ENCODE measurements around the gene RPS6KA4.
"Not testable (repeated sequence)": the region's sequence is repeated elsewhere in the genome, so short reads cannot be mapped to it uniquely, and the experiment has no call there.

The RPS6KA4 gene

DNA sequence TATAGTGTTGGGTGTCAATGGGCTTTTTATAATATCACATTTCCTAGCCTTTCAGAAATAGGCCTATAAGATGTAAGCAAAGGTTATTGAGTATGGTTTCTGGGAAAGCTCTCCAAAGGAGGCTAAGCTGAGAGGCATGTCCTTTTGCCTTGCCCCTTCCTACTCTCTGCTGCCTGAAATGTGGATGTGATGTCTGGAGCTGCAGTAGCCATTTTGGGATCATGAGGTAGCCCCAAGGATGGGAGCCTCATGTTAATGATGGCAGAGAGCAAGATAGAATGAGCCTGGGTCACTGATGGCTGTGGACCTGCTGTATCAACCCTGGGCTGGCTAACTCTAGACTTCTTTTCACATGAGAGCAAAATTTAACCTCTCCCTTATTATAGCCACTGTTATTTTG is 29.0 kb downstream of the RPS6KA4 start:
- no peak for DNase-seq (ENCODE audit: low spot score)

DNA sequence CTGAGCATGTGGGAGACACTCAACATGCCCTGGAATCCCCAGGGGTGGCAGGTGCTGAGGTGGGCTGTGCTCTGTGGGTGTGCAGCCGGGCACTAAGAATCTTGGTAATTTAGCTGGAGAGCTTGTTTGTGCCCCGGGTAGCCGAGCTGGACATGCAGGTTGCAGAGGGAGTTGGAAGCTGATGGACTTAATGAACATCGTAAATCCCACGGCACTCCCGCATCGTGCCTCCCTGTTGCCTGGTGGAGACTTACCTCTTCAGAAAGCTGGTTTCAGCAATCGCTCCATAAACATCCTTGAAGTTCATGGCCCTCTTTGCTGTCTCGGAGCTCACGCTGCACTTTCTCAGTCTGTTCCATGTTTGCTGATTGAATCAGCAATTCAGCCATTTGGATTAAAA is 29.9 kb downstream of the RPS6KA4 start:
- no peak for DNase-seq (ENCODE audit: low spot score)

DNA sequence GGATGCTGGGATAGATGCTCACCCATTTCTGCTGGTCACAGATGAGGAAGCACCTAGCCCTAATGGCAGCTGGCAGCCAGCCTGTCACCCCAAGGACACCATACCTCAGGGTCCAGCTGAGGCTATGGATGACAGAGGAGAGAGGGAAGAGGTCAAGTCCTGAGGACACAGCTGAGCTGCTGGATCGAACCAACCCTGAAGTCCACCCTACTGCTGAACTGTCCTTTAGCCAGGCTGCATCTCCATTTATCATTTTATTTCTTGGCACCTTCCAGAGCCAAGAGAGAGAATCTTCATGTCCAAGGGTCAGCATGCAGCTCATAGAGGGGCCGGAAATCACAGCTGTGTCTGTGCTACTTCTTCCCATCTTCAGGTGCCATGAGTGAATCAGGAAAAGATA is 30.9 kb downstream of the RPS6KA4 start:
- DNase-seq (ENCODE audit: low spot score): no peak

DNA sequence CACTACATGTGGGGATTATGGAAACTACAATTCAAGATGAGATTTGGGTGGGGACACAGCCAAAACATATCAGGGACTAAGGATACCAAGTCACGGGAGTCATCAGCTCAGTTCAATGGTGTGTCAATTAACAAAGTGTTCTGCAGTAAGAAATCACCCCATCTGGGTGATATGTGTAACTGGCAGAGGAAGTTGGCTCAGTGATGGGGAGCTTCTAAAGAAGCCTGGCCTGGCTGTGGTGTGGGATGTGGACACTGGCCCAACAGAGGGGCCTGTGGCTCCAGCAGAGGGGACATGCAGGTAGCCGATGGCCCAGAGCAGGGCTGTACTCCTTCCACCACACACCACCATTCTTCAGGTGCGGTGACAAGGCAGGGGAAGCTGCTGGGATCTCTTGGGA is 31.6 kb downstream of the RPS6KA4 start:
- no peak for DNase-seq (ENCODE audit: low spot score)

DNA sequence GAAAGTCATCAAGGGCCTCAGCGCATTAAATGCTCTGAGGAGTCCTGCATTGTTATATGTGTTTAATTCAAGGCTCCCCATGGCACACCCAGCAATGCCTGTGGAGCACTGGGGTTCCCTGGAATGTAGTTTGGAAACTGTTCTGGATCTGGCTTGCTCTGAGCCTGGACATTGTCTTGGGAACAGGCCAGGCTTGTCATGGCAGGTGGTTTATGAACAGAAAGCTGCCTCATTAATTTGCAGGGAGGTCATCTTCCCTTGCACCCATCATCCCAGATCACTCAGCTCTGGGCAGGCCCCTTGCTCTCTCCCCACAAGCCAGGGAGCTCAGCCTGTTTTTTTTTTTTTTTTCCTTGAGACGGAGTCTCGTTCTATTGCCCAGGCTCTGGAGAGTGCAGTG is 32.9 kb downstream of the RPS6KA4 start:
- DNase-seq (ENCODE audit: low spot score): no peak

DNA sequence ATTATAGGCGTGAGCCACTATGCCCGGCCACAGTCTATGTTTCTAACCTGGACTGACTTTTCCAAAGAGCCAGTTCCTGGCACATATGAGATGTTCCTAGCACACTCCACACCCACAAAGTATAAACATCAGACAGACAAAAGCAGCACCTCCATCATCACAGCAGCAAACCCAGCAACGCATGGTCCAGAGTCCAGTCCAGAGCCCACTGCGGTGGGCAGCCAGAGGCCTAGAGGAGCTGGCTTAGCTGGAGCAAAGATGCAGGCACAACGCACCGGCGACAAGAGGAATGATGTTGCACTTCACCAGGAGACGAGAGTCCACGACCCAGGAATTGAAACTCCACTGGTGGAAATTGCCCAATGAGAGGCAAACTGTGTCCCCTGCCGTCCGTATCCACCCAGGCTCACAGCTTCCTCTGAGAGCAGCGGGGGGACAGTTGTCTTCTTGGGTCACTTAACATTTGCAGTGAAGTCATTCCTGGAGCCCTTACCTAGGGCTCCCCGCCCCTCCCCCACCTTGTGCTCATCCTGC is 36.6 kb downstream of the RPS6KA4 start:
- DNase-seq (ENCODE audit: low spot score): no peak

DNA sequence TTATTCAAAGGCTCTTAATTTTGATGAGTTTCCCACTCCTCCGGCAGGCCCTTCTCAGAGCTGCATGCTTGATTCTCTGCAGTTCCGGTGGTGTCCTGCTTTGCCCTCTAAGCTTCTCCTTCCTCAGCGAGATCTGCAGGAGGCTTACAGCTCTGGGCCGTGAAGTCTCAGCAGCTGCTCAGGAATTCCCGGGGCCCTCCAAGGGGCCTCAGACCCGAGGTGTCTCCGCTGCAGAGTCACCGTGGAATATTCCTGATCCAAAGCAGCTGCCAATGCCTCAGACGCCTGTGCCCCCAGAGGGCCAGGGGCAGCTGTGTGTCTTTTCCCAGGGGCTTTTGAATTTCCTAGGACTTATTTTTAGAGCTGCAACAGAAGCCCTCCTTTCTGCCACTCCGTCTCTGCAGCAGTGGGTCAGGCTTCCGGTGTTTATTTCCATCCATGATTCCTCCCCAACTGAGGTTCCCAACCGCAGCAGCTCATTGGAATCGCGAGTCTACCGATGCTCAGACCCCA is 37.2 kb downstream of the RPS6KA4 start:
- no peak for DNase-seq (ENCODE audit: low spot score)

DNA sequence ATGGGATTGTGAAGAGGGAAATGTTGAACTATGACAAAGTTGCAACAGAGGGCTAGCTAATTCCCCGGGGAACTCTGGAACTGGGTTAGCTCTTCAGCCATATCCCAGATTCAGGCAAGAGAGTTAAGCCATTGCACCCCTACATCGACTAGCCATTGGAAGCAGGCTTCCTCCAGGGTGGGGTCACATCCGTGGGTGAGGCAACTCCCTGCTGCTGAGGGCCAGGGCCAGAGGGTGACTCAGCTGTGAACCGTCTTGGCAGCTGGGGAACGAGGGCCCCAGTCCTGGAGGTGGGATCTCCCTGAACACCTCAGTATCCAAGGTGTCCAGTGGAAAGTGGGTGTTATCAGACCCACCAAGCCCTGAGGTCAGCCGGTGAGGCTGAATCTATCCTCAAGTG is 41.1 kb downstream of the RPS6KA4 start:
- no peak for DNase-seq (ENCODE audit: low spot score)

DNA sequence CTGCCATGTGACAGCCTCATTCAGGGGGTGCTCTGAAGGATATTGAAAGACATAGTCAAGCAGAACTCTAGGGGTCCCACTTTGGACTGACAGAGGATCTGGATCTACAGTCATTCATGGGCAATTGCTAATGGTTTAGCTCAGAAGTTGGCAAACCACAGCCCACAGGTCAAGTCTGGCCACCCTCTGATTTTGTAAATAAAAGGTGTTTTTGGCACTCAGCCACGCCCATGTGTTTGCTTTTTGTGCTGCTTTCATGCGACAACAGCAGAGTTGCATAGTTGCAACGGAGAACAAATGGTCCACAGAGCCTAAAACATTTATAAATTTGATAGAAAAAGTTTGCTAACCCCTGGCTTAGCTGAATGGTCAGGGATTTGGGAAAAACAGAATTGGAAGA is 41.7 kb downstream of the RPS6KA4 start:
- DNase-seq (ENCODE audit: low spot score): no peak

DNA sequence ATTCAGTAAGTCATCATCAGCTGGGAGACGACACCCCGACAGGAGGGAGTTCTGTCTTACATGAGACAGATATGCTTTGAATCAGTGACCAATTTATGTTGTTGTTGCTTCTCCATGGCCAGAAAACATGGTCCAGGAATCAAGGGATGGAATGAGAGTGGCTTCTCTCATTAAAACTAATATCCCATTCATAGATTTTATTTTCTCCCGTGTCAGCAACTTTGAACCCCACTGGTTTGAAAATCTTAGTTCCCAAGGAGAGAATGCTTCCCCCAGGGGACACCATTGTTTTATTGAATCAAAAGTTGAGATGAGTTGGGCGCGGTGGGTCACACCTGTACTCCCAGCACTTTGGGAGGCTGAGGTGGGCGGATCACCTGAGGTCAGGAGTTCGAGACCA is 42.8 kb downstream of the RPS6KA4 start:
- DNase-seq (ENCODE audit: low spot score): no peak

DNA sequence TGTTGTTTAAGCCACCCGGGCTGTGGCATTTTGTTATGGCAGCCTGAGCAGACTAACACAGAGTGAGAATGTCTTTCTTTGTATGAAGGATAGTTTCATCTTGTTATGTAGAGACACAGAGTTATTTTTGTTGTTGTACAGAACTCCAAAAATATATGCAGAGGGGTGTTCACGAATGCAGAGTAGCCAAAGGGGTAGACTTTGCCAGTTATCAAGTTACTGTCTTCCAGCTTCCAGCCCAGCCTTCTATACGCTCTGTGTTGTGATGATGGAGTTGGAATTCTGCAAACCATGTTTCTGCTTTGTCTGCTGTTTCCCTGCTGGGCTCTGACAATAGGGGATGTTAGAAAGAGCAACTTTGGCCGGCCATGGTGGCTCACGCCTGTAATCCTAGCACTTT is 44.1 kb downstream of the RPS6KA4 start:
- no peak for DNase-seq (ENCODE audit: low spot score)

DNA sequence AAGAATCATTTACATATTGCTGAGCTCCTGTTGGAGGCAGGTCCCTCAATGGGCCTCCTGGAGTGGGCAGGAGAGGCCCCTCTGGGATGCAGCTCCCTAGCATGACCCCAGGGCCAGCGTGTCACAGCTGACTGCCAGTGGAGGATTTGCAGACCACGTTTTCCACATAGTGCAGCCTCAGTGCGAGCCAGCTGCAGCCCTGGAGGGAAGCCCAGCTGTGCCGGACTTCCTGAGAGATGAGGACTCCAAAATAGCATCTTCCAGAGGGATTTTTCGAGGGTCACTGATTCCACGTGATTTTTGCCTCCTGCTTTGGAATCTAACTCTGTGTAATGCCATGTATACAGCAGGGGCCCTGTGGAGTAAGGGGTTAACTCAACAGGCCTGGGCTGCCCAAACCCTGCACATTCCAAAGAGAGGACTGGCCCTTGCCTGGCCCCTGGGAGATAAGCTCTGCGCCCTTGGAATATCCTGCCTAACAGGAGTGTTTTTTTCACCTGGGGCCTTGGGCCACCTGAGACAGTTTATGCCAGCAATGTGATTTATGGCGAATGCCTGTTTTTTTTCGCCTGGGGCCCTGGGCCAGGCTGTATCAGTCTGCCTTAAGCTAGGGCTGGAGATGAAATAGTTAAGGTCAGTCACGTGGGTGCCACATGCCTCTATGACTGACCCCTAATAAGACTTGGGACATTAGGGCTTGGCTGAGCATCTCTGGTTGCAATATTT is 47.4 kb downstream of the RPS6KA4 start:
- no peak for DNase-seq (ENCODE audit: low spot score)

DNA sequence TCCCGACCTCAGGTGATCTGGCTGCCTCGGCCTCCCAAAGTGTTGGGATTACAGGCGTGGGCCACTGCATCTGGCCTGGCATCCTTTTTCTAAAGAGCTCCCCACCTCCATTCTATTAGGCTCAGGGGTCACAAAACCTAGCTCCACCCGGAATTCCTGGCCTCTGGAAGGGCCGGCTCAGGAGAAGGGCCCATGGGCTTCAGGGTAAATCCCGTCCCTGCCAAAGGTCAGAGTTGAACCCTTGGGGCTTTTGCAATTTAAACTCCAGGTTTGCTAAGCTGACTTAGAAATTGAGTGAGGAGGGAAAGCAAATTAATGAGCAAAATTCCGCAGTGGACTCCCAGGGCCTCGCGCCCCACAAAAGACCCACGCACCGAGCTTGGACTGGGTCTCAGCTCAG is 48.3 kb downstream of the RPS6KA4 start:
- DNase-seq (ENCODE audit: low spot score): no peak

DNA sequence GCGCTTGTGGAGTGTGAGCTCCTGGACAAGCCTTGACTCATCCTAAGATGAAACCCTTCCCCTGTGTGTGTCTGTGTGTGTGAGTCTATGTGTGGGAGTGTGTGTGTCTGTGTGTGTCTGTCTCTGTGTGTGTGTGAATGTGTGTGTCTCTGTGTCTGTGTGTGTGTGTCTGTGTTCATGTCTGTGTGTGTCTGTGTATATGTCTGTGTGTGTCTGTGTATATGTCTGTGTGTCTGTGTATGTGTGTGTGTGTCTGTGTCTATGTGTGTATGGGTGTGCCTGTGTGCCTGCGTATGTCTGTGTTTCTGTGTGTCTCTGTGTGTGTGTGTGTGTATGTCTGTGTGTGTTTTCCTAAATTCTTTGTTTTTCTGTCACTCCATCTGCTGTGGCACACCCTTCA is 48.7 kb downstream of the RPS6KA4 start:
- DNase-seq (ENCODE audit: low spot score): no peak

DNA sequence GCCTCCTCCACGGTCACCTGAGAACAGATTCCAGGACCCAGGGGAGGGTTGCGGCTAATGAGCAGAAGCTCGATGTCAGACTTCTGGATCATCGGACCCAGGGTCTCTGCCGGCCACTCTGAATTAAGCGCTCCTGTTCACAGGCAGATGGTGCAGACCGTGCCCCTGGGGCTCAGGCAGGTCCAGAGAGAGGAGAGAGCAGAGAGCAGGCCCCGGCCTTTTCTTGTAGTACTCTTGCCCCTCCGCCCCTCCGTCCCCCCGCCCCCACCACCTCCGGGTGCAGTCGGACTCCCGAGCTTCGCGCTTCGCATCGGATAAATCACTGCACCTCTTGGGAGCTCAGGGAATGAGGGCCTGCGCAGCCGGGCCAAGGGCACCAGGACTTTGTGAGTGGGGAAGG is 50.3 kb downstream of the RPS6KA4 start:
- DNase-seq (ENCODE audit: low spot score): no peak

DNA sequence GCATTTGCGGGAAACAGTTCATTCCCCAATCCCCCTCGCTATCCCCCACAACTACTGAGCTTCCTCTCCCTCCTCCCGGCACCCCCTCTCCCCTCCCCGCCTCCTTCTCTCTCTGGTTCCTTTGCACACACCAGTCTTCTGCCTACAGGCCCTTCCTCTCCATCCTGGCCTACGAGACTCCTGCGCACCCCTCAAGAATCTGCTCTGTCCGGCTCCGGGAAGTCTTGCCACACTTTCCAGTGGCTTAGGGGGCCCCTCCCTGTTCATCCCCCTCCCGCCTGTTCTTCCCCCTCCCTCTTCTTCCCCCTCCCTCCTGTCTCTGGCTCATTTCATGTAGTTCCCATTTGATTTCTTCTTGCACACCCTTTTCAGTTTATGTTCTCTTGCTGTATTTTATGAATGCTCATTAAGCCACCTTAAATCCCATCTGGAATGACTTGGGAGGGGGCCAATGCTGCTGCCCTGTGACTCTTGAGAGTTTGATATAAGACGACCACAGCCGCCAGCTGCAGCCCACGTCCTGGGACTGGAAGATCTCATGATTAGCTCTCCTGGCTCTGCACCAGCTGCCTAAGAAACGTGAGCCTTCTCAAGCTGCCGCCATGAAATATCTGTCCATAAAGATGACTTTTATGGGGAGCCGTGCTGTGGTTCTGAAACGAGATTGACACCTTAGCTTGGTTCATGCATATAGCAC is 50.9 kb downstream of the RPS6KA4 start:
- DNase-seq (ENCODE audit: low spot score): no peak

DNA sequence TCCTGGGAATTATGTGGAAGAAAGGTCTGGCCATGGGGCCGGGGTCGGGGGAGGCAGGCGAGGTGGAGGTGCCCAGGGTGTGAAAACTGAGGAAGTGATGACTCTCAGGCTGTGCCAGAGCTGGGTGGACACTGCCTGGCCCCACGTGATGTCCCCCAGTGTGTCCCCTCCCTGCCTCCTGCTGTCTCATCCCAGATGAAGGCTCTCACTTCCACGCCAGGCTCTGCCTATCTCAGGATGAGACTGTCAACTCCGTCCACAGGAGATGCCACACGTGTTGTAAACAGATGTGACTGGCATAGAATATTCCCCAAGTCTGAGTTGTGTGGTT is 51.4 kb downstream of the RPS6KA4 start:
- no peak for DNase-seq (ENCODE audit: low spot score)

DNA sequence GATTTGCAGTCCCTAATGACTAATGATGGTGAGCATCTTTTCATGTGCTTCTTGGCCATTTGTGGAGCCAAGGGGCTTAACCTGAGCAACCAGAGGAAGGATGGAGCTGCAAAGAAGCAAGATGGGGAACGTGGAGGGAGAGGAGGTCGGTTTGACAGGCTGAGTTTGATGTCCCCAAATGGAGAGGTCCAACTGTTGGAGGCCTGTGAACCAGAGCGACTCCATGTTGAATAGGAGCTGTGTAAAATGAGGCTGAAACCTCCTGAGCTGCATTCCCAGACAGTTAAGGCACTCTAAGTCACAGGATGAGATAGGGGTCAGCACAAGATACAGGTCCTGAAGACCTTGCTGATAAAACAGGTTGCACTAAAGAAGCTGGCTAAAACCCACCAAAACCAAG is 54.5 kb downstream of the RPS6KA4 start:
- no peak for DNase-seq (ENCODE audit: low spot score)

DNA sequence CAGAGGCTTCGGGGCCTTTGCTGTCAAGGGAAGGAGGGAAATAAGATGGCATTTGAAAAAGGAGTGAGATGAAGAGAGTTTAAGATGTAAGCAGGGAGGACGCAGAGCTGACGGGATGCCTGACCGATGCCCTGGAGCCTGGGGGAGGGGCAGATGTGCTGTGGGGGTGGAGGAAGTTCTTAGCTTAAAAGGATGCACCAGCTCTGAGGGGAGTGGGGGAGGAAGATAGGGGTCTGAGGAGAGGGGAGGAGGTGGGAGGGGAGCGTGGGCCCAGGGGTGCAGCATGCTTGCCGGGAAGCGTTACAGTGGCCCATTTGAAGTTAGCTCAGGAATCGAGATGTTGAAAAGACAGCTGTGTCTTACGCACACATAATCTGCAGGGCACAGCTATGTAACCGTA is 56.3 kb downstream of the RPS6KA4 start:
- no peak for DNase-seq (ENCODE audit: low spot score)

DNA sequence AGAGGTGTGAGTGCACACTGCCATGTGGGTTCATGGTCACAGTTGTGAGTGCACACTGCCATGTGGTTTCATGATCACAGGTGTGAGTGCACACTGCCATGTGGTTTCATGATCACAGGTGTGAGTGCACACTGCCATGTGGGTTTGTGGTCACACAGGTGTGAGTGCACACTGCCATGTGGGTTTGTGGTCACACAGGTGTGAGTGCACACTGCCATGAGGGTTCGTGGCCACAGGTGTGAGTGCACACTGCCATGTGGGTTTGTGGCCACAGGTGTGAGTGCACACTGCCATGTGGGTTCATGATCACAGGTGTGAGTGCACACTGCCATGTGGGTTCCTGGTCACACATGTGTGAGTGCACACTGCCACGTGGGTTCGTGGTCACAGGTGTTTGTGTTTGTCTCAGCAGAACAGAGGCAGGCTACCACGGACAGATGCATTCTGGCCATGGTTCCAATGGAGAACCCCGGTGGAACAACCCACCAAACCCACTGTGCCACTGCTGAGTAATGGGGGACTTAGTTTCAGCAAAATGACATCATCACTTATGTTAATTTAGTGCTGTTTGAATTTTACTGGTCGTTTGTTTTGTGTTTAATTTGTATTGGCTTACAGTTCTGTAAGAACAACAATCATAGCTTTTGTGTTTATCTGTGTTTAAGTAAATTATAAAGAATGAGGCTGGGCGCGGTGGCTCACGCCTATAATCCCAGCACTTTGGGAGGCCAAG is 57.2 kb downstream of the RPS6KA4 start:
- DNase-seq (ENCODE audit: low spot score): no peak

DNA sequence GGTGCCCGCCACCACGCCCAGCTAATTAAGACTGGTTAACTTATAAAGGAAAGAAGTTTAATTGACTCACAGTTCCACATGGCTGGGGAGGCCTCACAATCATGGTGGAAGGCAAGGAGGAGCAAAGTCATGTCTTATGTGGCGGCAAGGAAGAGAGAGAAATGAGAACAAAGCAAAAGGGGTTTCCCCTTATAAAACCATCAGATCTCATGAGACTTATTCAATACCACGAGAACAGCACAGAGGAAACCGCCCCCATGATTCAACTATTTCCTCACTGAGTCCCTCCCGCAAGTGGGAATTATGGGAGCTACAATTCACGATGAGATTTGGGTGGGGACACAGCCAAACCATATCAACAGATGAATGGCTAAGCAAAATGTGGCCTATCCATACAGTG is 59.3 kb downstream of the RPS6KA4 start:
- not testable (repeated sequence) for DNase-seq (ENCODE audit: low spot score)

DNA sequence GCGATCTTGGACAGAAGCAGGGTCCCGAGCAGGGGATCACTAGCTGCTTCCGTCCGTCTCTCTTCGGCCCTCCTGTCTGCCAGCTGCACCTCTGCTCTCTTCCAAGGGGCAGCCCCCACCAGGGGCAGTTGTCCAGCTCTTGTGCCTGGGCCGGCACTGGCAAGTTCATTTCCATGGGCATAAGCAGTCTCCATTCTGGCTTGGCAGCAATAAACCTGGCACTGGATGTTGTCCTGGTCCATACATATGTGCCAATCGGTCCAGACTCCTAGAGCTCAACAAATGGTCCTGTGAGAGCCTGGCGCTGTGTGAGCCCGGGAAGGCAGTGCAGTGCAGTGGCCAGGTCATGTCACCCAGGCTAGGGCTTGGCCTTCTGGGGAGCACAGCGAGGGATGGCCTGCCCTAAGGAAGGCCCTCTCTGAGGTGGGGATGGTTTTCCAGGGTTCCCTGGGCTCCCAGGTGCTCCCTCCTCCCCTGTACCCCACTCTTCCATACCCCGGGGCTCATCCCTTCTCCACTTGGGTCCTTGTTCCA is 60.4 kb downstream of the RPS6KA4 start:
- no peak for DNase-seq (ENCODE audit: low spot score)

Data from kidney capillary endothelial cell (primary cell).